HCT116 (cell line): ENCODE results near the gene ZNF503.

Experiments
- CTCF ChIP-seq, 3 experiments: fragments of 200-600 bp in 1 of 3; sonication (generic) in 1 of 3; IDR thresholded peaks in 2 of 3; conservative IDR thresholded peaks in 1 of 3; 2 replicates each; pipeline ENCODE4 v1.5.1; 2012 to 2017; ENCODE audit warnings: low read depth in 2 of 3, low read length in 2 of 3, antibody characterized with exemption in 1 of 3, borderline replicate concordance in 1 of 3, control low read depth in 1 of 3, mild to moderate bottlenecking in 1 of 3, mixed read lengths in 1 of 3, mixed run types in 1 of 3, moderate library complexity in 1 of 3; ENCODE audit not compliant: insufficient read depth in 1 of 3
- EGR1 ChIP-seq: IDR thresholded peaks from 2 replicates; pipeline ENCODE4 v1.6.1; 2012; ENCODE audit warnings: low read depth
- EZH2 ChIP-seq: fragments of 200-600 bp; sonication (generic); IDR thresholded peaks from 2 replicates; pipeline ENCODE4 v1.6.1; 2017; ENCODE audit warnings: antibody characterized with exemption, mixed run types
- EZH2phosphoT487 ChIP-seq: fragments of 200-600 bp; IDR thresholded peaks from 2 replicates; pipeline ENCODE4 v1.6.1; 2018; ENCODE audit warnings: antibody characterized with exemption, borderline replicate concordance
- JUND ChIP-seq: IDR thresholded peaks from 2 replicates; pipeline ENCODE4 v1.6.1; 2012
- MAX ChIP-seq: IDR thresholded peaks from 2 replicates; pipeline ENCODE4 v1.6.1; 2012
- POLR2A ChIP-seq: IDR thresholded peaks from 2 replicates; pipeline ENCODE4 v1.7.0; 2011; ENCODE audit warnings: borderline replicate concordance; ENCODE audit not compliant: insufficient read depth, insufficient read length; ENCODE audit errors: extremely low read depth
- POLR2AphosphoS5 ChIP-seq: IDR thresholded peaks from 2 replicates; pipeline ENCODE4 v1.6.1; 2011; ENCODE audit warnings: mild to moderate bottlenecking, low read depth, low read length, moderate library complexity
- SIN3A ChIP-seq: IDR thresholded peaks from 2 replicates; pipeline ENCODE4 v1.6.1; 2012; ENCODE audit warnings: low read depth
- TF ChIP-seq, protein P1 (sequence below): IDR thresholded peaks from 2 replicates; pipeline ENCODE4 v1.6.1; 2012; ENCODE audit warnings: low read depth

DNA sequence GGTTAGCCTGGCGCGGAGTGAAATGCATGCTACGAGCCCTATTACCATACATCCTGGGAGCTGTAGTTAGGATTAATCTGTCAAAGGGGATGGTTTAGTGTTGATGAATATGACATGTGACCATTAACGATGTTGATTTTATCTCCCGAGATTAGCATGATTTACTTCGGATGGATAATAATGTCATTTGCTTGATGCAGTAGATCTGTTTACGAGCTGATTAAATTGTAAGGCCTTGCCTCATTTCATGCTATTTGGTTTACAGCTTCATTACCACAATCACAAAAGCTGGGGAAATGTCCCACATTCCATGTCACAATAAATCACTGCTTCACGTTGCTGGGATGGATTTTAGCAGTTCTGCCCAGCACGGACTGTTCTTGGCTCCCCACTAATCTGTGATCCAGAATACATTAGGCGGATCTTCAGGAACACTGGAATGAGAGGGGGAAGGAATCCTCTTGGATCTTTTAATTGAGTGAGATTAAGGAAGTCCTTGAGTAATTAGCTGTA lies 22.3 kb downstream of the ZNF503 start:
- TF ChIP-seq CTCF (IDR thresholded peaks at IDR 0.05 in 2 of 3, conservative IDR thresholded peaks at IDR 0.05 in 1 of 3; ENCODE audit: borderline replicate concordance in 1 of 3, insufficient read depth in 1 of 3, low read depth in 2 of 3, low read length in 2 of 3), result no peak
- TF ChIP-seq MAX, result no peak
- no peak for TF ChIP-seq EZH2
- TF ChIP-seq POLR2A, result no peak
- TF ChIP-seq EZH2phosphoT487, result no peak
- TF ChIP-seq, protein P1, sequence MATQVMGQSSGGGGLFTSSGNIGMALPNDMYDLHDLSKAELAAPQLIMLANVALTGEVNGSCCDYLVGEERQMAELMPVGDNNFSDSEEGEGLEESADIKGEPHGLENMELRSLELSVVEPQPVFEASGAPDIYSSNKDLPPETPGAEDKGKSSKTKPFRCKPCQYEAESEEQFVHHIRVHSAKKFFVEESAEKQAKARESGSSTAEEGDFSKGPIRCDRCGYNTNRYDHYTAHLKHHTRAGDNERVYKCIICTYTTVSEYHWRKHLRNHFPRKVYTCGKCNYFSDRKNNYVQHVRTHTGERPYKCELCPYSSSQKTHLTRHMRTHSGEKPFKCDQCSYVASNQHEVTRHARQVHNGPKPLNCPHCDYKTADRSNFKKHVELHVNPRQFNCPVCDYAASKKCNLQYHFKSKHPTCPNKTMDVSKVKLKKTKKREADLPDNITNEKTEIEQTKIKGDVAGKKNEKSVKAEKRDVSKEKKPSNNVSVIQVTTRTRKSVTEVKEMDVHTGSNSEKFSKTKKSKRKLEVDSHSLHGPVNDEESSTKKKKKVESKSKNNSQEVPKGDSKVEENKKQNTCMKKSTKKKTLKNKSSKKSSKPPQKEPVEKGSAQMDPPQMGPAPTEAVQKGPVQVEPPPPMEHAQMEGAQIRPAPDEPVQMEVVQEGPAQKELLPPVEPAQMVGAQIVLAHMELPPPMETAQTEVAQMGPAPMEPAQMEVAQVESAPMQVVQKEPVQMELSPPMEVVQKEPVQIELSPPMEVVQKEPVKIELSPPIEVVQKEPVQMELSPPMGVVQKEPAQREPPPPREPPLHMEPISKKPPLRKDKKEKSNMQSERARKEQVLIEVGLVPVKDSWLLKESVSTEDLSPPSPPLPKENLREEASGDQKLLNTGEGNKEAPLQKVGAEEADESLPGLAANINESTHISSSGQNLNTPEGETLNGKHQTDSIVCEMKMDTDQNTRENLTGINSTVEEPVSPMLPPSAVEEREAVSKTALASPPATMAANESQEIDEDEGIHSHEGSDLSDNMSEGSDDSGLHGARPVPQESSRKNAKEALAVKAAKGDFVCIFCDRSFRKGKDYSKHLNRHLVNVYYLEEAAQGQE, result no peak
- TF ChIP-seq POLR2AphosphoS5, result no peak
- TF ChIP-seq SIN3A, result no peak
- no peak for TF ChIP-seq EGR1
- no peak for TF ChIP-seq JUND
